Progenitor cell of endocrine pancreas (in vitro differentiated cells): ENCODE data around the gene CISD1. TPM values are rescaled to one million over a fixed set of nuclear protein-coding genes. Genes with fewer than 3 reads are reported as not detected.
A peak's percentile ranks its signal among the peaks of the same experiment; 100 is the strongest.

ENCODE experiments used
- DNase-seq: peaks from one replicate; pipeline ENCODE4 v3.0.0; 2021; ENCODE audit warnings: low spot score; ENCODE audit not compliant: unreplicated experiment
- H3K27ac Mint-ChIP-seq: 2 replicates; pipeline ENCODE4 v1.8.0; 2021; ENCODE audit warnings: mild to moderate bottlenecking, moderate library complexity, mixed read lengths
- H3K27me3 Mint-ChIP-seq: 2 replicates; pipeline ENCODE4 v1.8.0; 2021; ENCODE audit warnings: mixed read lengths
- H3K36me3 Mint-ChIP-seq: 2 replicates; pipeline ENCODE4 v1.8.0; 2022; ENCODE audit warnings: mixed read lengths; ENCODE audit not compliant: insufficient read depth
- H3K4me1 Mint-ChIP-seq: 2 replicates; pipeline ENCODE4 v1.8.0; 2021; ENCODE audit warnings: low read depth, mixed read lengths
- H3K4me3 Mint-ChIP-seq: 2 replicates; pipeline ENCODE4 v1.8.0; 2021; ENCODE audit warnings: low read depth, mild to moderate bottlenecking, moderate library complexity, mixed read lengths
- H3K9me3 Mint-ChIP-seq: 2 replicates; pipeline ENCODE4 v1.8.0; 2021; ENCODE audit warnings: low read depth, mixed read lengths
- total RNA-seq: library from RNA; stranded (reverse); gene quantifications from 2 replicates; pipeline ENCODE4 v1.2.1, GENCODE V29; 2021
- TF ChIP-seq, protein P1 (sequence below): fragments of 200-600 bp; sonication (generic); IDR thresholded peaks from one replicate; pipeline ENCODE4 v1.5.0; 2021; ENCODE audit warnings: antibody characterized with exemption, mild to moderate bottlenecking; ENCODE audit not compliant: unreplicated experiment

The CISD1 gene
- total RNA-seq, 1 donor from 2014 or later, result 31.7 TPM

DNA sequence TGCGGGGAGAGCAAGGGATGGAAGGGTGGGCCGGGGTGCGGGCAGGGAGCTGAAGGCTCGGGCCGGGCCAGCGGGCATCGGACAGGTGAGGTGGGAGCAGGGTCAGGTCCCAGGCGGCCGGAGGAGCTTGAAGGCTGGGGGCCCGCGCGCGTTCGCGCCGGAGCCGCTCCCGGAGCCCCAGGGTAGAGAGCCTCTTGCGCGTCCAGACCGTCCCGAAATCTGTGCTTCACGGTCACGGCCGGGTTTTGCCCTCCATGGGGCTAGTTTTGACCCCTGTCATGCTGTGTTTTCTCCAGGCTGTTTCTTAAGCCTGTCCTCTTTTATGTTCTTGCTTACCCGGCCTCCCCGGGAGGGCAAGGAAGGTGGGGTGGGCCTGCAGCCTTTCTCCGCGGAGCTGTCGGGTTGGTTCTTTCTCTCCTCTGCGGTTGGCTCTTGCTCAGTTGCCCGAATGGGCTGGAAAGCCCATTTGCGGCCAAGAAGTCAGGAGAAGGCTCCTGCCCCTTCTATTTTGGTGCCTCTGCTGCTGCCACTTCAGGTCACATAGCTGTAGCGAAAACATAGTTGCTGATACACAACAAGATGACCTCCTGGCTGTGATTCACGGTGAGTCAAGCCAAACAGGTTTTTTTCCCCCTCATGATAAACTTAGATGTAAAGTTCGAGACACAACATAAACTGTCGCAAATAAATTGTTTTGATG, 66.5 kb downstream of the CISD1 start:
- Mint-ChIP-seq H3K27me3 (peaks cover 3% of the 10 kb centered on the region), H3K9me3 (no peaks in the 10 kb centered on the region), H3K4me1 (peaks cover 14% of the 10 kb centered on the region), H3K36me3 (peaks cover 1% of the 10 kb centered on the region), H3K27ac (peak overlapping the region; percentile 94), H3K4me3 (peak overlapping the region; percentile 93)
- peak; percentile 16 for DNase-seq
- TF ChIP-seq, protein P1, sequence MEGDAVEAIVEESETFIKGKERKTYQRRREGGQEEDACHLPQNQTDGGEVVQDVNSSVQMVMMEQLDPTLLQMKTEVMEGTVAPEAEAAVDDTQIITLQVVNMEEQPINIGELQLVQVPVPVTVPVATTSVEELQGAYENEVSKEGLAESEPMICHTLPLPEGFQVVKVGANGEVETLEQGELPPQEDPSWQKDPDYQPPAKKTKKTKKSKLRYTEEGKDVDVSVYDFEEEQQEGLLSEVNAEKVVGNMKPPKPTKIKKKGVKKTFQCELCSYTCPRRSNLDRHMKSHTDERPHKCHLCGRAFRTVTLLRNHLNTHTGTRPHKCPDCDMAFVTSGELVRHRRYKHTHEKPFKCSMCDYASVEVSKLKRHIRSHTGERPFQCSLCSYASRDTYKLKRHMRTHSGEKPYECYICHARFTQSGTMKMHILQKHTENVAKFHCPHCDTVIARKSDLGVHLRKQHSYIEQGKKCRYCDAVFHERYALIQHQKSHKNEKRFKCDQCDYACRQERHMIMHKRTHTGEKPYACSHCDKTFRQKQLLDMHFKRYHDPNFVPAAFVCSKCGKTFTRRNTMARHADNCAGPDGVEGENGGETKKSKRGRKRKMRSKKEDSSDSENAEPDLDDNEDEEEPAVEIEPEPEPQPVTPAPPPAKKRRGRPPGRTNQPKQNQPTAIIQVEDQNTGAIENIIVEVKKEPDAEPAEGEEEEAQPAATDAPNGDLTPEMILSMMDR, result no peak

DNA sequence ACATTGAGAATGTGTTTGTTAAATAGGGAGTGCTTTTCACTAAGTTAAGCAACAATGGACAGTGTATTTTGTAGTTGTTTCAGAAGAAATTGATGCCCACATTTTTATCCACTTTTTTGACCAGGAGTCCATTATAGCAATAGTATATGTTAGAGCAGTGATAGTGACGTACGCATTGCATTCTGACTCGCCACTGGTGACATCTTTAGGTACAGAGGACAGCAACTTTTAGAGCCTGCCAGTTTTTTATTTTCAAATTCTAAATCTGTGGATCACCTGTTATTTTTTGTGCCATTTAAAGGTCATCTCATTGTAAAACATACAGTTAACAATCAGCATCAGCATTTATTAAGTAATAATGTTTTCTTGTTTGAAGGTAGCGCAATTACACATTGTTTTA, 67.3 kb downstream of the CISD1 start:
- no peaks in the 10 kb centered on the region for H3K9me3 Mint-ChIP-seq
- DNase-seq, result no peak
- peaks cover 14% of the 10 kb centered on the region for H3K4me1 Mint-ChIP-seq
- peaks cover 3% of the 10 kb centered on the region for H3K27me3 Mint-ChIP-seq
- TF ChIP-seq, protein P1, result no peak
- peaks cover 1% of the 10 kb centered on the region for H3K36me3 Mint-ChIP-seq
- peak overlapping the region; percentile 93 for H3K4me3 Mint-ChIP-seq
- no peak overlapping the region for H3K27ac Mint-ChIP-seq

Other genes with a start within 250 kb of the CISD1 start
- 5.7 and 6.4 TPM in 2 replicates for gene IPMK, start 1.3 kb upstream of the CISD1 start, total RNA-seq
- 31.8 and 33.3 TPM in 2 replicates for gene UBE2D1, start 65.8 kb downstream of the CISD1 start, total RNA-seq
- 53.5 and 60.7 TPM in 2 replicates for gene TFAM, start 116.2 kb downstream of the CISD1 start, total RNA-seq
- 4.9 TPM in 2 replicates for gene BICC1, start 243.7 kb downstream of the CISD1 start, total RNA-seq